ENCODE results near the gene TMEM202.
"Not testable (repeated sequence)": the region's sequence is repeated elsewhere in the genome, so short reads cannot be mapped to it uniquely, and the experiment has no call there.

Gene TMEM202

GRCh38 chr15:72402726-72403125, 4.6 kb downstream of the TMEM202 start:
- no peak for DNase-seq (ENCODE audit: low read depth in 2 of 2)

- DNase-seq (ENCODE audit: low read depth in 2 of 2) = no peak
Measured at GRCh38 chr15:72404356-72404755, 6.3 kb downstream of the TMEM202 start.

- no peak for DNase-seq (ENCODE audit: low read depth in 2 of 2)
Measured at GRCh38 chr15:72404841-72405240, 6.7 kb downstream of the TMEM202 start.

- DNase-seq (ENCODE audit: low read depth in 2 of 2) = no peak
Measured at GRCh38 chr15:72406936-72407335, 8.8 kb downstream of the TMEM202 start.

GRCh38 chr15:72411111-72411510, 13.0 kb downstream of the TMEM202 start:
- no peak for DNase-seq (ENCODE audit: low read depth in 2 of 2)

- DNase-seq (ENCODE audit: low read depth in 2 of 2) = no peak
Measured at GRCh38 chr15:72411544-72411943, 13.4 kb downstream of the TMEM202 start.

GRCh38 chr15:72413337-72413736, 15.2 kb downstream of the TMEM202 start:
- DNase-seq (ENCODE audit: low read depth in 2 of 2) = not testable (repeated sequence)

GRCh38 chr15:72415304-72415703, 17.2 kb downstream of the TMEM202 start:
- DNase-seq (ENCODE audit: low read depth in 2 of 2) = no peak

GRCh38 chr15:72419768-72420167, 21.7 kb downstream of the TMEM202 start:
- not testable (repeated sequence) for DNase-seq (ENCODE audit: low read depth in 2 of 2)

- no peak for DNase-seq (ENCODE audit: low read depth in 2 of 2)
Measured at GRCh38 chr15:72420576-72420975, 22.5 kb downstream of the TMEM202 start.

GRCh38 chr15:72421484-72421883, 23.4 kb downstream of the TMEM202 start:
- DNase-seq (ENCODE audit: low read depth in 2 of 2) = no peak

GRCh38 chr15:72423256-72423655, 25.2 kb downstream of the TMEM202 start:
- DNase-seq (ENCODE audit: low read depth in 2 of 2) = no peak

- no peak for DNase-seq (ENCODE audit: low read depth in 2 of 2)
Measured at GRCh38 chr15:72426753-72427152, 28.6 kb downstream of the TMEM202 start.

- no peak for DNase-seq (ENCODE audit: low read depth in 2 of 2)
Measured at GRCh38 chr15:72437650-72438316, 39.7 kb downstream of the TMEM202 start.

- not testable (repeated sequence) for DNase-seq (ENCODE audit: low read depth in 2 of 2)
Measured at GRCh38 chr15:72442848-72443247, 44.7 kb downstream of the TMEM202 start.

- DNase-seq (ENCODE audit: low read depth in 2 of 2) = no peak
Measured at GRCh38 chr15:72445426-72445825, 47.3 kb downstream of the TMEM202 start.

GRCh38 chr15:72450805-72451204, 52.7 kb downstream of the TMEM202 start:
- no peak for DNase-seq (ENCODE audit: low read depth in 2 of 2)

- DNase-seq (ENCODE audit: low read depth in 2 of 2) = no peak
Measured at GRCh38 chr15:72451224-72451623, 53.1 kb downstream of the TMEM202 start.

GRCh38 chr15:72456684-72457083, 58.6 kb downstream of the TMEM202 start:
- DNase-seq (ENCODE audit: low read depth in 2 of 2) = no peak

Measured in fibroblast of skin of left quadriceps (primary cell).